Measurements from ENCODE around the gene CDC42BPA. TPM values are rescaled to one million over a fixed set of nuclear protein-coding genes. Genes with fewer than 3 reads are reported as not detected.
A peak's percentile ranks its signal among the peaks of the same experiment; 100 is the strongest.

CDC42BPA gene
- total and polyA plus RNA-seq, 2 of the 13 experiments (the other 11 are each of a cell fraction or from before 2014, with no cell fraction given), result 6.5 to 16.0 TPM

DNA sequence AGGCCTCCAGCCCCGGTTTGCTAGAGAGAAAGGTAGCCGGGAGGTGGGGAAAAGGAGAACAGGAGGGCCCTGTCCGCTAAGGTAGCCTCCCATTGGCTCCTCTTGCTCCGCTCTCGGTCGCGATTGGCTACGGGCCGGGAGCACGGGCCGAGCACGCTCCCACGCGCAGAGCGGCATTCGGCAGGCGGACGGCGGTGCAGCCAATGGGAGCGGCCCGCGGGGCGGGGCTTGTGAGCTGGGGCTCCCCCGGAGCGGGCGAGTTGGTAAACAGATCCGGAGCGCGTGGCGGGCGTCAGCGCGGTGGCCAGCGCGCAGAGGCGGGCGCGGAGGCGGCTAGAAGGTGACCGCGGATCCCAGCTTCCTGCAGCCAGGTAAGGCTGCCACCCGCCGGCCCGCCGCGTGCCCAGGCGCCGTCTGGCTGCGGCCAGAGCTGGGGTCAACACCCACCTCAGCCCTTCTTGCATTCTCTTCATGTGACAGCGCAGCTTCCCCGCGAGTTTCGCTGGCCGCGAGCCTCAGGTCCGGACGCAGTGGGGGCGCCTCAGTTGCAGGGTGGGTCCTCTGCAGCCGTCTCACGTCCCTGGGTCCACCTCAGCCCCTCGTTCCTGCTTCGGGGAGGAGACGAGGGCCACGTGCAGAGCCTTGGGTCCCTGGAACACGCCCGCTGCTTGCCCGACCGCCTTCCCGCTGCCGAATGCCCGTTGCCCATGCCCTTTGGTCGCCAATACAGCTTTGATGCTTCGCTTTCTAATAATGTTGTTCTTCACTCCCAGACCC is 378.1 kb downstream of the CDC42BPA start, which contains the start of gene COQ8A (continued):
- TF ChIP-seq, protein P1, sequence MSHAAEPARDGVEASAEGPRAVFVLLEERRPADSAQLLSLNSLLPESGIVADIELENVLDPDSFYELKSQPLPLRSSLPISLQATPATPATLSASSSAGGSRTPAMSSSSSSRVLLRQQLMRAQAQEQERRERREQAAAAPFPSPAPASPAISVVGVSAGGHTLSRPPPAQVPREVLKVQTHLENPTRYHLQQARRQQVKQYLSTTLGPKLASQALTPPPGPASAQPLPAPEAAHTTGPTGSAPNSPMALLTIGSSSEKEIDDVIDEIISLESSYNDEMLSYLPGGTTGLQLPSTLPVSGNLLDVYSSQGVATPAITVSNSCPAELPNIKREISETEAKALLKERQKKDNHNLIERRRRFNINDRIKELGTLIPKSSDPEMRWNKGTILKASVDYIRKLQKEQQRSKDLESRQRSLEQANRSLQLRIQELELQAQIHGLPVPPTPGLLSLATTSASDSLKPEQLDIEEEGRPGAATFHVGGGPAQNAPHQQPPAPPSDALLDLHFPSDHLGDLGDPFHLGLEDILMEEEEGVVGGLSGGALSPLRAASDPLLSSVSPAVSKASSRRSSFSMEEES (CRISPR knock-in tag; IDR thresholded peaks at IDR 0.05), result no peak
- TF ChIP-seq JUNB (CRISPR knock-in tag; IDR thresholded peaks at IDR 0.05; ENCODE audit: borderline replicate concordance), result no peak
- TF ChIP-seq, protein P2, sequence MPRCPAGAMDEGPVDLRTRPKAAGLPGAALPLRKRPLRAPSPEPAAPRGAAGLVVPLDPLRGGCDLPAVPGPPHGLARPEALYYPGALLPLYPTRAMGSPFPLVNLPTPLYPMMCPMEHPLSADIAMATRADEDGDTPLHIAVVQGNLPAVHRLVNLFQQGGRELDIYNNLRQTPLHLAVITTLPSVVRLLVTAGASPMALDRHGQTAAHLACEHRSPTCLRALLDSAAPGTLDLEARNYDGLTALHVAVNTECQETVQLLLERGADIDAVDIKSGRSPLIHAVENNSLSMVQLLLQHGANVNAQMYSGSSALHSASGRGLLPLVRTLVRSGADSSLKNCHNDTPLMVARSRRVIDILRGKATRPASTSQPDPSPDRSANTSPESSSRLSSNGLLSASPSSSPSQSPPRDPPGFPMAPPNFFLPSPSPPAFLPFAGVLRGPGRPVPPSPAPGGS (CRISPR knock-in tag; IDR thresholded peaks at IDR 0.05), result peak; percentile 99
- peak; percentile 41 for TF ChIP-seq ZNF772 (CRISPR knock-in tag; IDR thresholded peaks at IDR 0.05)
- TF ChIP-seq, protein P3, sequence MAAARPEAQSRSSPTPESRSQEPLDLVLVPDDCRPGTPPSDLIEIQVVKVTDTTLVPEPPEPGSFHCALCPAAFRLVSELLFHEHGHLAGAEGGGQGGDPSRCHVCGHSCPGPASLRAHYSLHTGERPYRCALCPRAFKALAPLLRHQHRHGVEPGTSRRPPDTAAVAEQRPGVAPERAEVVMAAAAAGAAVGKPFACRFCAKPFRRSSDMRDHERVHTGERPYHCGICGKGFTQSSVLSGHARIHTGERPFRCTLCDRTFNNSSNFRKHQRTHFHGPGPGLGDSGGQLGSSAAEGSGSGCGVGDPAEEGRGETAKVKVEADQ (CRISPR knock-in tag; IDR thresholded peaks at IDR 0.05; ENCODE audit: borderline replicate concordance), result 0 out of 2 replicates have a peak, but pooled peaks have one; percentile 70
- TF ChIP-seq ZNF296 (CRISPR knock-in tag; conservative IDR thresholded peaks at IDR 0.05), result no peak
- TF ChIP-seq ZNF792 (CRISPR knock-in tag; IDR thresholded peaks at IDR 0.05), result no peak; the same call in 1 of the 2 replicates
- TF ChIP-seq, protein P4, sequence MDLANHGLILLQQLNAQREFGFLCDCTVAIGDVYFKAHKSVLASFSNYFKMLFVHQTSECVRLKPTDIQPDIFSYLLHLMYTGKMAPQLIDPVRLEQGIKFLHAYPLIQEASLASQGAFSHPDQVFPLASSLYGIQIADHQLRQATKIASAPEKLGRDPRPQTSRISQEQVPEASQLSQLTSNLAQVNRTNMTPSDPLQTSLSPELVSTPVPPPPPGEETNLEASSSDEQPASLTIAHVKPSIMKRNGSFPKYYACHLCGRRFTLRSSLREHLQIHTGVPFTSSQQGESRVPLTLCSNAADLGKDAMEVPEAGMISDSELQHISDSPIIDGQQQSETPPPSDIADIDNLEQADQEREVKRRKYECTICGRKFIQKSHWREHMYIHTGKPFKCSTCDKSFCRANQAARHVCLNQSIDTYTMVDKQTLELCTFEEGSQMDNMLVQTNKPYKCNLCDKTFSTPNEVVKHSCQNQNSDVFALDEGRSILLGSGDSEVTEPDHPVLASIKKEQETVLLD (CRISPR knock-in tag; IDR thresholded peaks at IDR 0.05; ENCODE audit: low read depth), result peak; percentile 82; the same call in 1 of the 2 replicates
- no peak for TF ChIP-seq CAMTA2 (CRISPR knock-in tag; IDR thresholded peaks at IDR 0.05; ENCODE audit: borderline replicate concordance)
- TF ChIP-seq, protein P5, sequence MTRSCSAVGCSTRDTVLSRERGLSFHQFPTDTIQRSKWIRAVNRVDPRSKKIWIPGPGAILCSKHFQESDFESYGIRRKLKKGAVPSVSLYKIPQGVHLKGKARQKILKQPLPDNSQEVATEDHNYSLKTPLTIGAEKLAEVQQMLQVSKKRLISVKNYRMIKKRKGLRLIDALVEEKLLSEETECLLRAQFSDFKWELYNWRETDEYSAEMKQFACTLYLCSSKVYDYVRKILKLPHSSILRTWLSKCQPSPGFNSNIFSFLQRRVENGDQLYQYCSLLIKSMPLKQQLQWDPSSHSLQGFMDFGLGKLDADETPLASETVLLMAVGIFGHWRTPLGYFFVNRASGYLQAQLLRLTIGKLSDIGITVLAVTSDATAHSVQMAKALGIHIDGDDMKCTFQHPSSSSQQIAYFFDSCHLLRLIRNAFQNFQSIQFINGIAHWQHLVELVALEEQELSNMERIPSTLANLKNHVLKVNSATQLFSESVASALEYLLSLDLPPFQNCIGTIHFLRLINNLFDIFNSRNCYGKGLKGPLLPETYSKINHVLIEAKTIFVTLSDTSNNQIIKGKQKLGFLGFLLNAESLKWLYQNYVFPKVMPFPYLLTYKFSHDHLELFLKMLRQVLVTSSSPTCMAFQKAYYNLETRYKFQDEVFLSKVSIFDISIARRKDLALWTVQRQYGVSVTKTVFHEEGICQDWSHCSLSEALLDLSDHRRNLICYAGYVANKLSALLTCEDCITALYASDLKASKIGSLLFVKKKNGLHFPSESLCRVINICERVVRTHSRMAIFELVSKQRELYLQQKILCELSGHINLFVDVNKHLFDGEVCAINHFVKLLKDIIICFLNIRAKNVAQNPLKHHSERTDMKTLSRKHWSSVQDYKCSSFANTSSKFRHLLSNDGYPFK (CRISPR knock-in tag; IDR thresholded peaks at IDR 0.05; ENCODE audit: borderline replicate concordance), result peak; percentile 13; the same call in 1 of the 2 replicates
- TF ChIP-seq, protein P6, sequence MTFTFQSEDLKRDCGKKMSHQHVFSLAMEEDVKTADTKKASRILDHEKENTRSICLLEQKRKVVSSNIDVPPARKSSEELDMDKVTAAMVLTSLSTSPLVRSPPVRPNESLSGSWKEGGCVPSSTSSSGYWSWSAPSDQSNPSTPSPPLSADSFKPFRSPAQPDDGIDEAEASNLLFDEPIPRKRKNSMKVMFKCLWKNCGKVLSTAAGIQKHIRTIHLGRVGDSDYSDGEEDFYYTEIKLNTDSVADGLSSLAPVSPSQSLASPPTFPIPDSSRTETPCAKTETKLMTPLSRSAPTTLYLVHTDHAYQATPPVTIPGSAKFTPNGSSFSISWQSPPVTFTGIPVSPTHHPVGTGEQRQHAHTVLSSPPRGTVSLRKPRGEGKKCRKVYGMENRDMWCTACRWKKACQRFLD (CRISPR knock-in tag; IDR thresholded peaks at IDR 0.05; ENCODE audit: borderline replicate concordance), result peak; percentile 95; the same call in 1 of the 2 replicates
- TF ChIP-seq TGIF2 (CRISPR knock-in tag; IDR thresholded peaks at IDR 0.05), result 0 out of 2 replicates have a peak, but pooled peaks have one; percentile 16
- no peak for TF ChIP-seq ZNF264 (CRISPR knock-in tag; IDR thresholded peaks at IDR 0.05)
- TF ChIP-seq ZNF660 (CRISPR knock-in tag; IDR thresholded peaks at IDR 0.05; ENCODE audit: borderline replicate concordance, low read depth), result no peak; the same call in 1 of the 2 replicates
- peak; percentile 41 for TF ChIP-seq ZMAT3 (CRISPR knock-in tag; conservative IDR thresholded peaks at IDR 0.05)
- no peak for TF ChIP-seq JARID2 (CRISPR knock-in tag; IDR thresholded peaks at IDR 0.05; ENCODE audit: insufficient replicate concordance)
- TF ChIP-seq ZNF331 (CRISPR knock-in tag; IDR thresholded peaks at IDR 0.05), result peak; percentile 13; the same call in 1 of the 2 replicates
- peak; percentile 59; the same call in 1 of the 2 replicates for TF ChIP-seq GFI1 (CRISPR knock-in tag; IDR thresholded peaks at IDR 0.05; ENCODE audit: borderline replicate concordance)
